Measurements from ENCODE around the gene TUBA1B. TPM values are rescaled to one million over a fixed set of nuclear protein-coding genes. Genes with fewer than 3 reads are reported as not detected.
A peak's percentile ranks its signal among the peaks of the same experiment; 100 is the strongest.

TUBA1B gene
- total and polyA plus RNA-seq, 2 donors from 2014 or later: 533 to 537 TPM

GRCh38 chr12:49126852-49127763 lies 4.1 kb downstream of the TUBA1B start:
- Histone ChIP-seq H3K9me3 (ENCODE audit: control insufficient read depth in 2 of 3, insufficient read depth in 1 of 3, low read length in 3 of 3) (no peaks in the 10 kb centered on the region), H3K9ac (ENCODE audit: low read length in 3 of 3) (no peak overlapping the region), H3K36me3 (ENCODE audit: control insufficient read depth in 2 of 3, insufficient read depth in 3 of 3, low read length in 3 of 3) (peaks cover 10 to 27% (median 11%) of the 10 kb centered on the region in 3 donors), H3K4me1 (ENCODE audit: control insufficient read depth in 2 of 3, insufficient read depth in 2 of 3, low read depth in 1 of 3, low read length in 3 of 3) (peaks cover 0 to 13% (median 5%) of the 10 kb centered on the region in 3 donors), H3K27ac (ENCODE audit: low read depth in 2 of 2, low read length in 2 of 2) (no peak overlapping the region), H3K27me3 (ENCODE audit: control insufficient read depth, insufficient read depth, low read length) (no peaks in the 10 kb centered on the region), H3K4me3 (ENCODE audit: low read length in 3 of 3) (no peak overlapping the region)
- FAIRE-seq: no peak
- TF ChIP-seq, protein P1, sequence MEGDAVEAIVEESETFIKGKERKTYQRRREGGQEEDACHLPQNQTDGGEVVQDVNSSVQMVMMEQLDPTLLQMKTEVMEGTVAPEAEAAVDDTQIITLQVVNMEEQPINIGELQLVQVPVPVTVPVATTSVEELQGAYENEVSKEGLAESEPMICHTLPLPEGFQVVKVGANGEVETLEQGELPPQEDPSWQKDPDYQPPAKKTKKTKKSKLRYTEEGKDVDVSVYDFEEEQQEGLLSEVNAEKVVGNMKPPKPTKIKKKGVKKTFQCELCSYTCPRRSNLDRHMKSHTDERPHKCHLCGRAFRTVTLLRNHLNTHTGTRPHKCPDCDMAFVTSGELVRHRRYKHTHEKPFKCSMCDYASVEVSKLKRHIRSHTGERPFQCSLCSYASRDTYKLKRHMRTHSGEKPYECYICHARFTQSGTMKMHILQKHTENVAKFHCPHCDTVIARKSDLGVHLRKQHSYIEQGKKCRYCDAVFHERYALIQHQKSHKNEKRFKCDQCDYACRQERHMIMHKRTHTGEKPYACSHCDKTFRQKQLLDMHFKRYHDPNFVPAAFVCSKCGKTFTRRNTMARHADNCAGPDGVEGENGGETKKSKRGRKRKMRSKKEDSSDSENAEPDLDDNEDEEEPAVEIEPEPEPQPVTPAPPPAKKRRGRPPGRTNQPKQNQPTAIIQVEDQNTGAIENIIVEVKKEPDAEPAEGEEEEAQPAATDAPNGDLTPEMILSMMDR (IDR thresholded peaks at IDR 0.05; ENCODE audit: borderline replicate concordance, extremely low read depth, insufficient read depth): no peak
- DNase-seq: no peak
- intact Hi-C loops (cut with DNase I): loop anchor here (10.0 kb wide), 1 partner anchor 62 kb away; the partner anchor contains the start of genes KMT2D and RHEBL1

DNA sequence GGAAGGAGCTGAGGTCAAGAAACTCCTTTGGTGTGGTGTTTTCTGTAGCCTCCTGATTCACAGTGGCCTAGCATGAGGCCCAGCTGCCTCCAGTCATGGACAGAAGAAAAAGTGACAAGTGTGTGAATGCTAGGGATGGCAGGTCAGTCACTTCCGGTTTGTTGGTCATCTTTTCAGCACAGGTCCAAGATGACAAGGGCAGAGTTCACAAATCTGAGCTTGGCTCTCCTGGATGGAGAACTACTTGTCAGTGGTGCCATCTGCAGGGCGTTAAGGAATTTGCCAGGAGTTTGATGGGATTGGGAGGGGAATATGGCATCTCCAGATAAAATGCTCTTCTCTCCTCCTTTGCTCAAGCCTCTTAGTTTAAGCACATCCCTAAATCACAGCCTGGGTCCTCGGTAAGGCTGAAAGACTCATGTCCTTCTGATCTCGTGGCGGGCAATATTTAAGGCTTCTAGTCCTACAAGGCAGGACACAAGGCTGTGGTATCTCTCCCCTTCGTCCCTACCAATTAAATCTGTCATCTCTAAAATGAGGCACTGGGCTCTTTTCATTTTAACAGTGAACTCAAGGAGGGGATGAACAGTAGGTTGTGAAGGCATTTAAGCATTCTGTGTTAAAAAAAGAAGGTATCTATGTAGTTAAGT lies 10.0 kb downstream of the TUBA1B start:
- FAIRE-seq (no peak), DNase-seq (peak in 3 of 5 donors; percentile 24 to 80 (median 57))
- intact Hi-C loops (cut with DNase I): loop anchor here (10.0 kb wide), 1 partner anchor 56 kb away; the partner anchor contains the start of genes KMT2D and RHEBL1

GRCh38 chr12:49111206-49111605 lies 20.0 kb downstream of the TUBA1B start:
- DNase-seq (no peak), FAIRE-seq (no peak)
- TF ChIP-seq, protein P1 (IDR thresholded peaks at IDR 0.05; ENCODE audit: borderline replicate concordance, extremely low read depth, insufficient read depth): no peak
- no peaks in the 10 kb centered on the region for H3K27me3 ChIP-seq (ENCODE audit: control insufficient read depth, insufficient read depth, low read length)
- peaks cover 0 to 8% (median 7%) of the 10 kb centered on the region in 3 donors for H3K36me3 ChIP-seq (ENCODE audit: control insufficient read depth in 2 of 3, insufficient read depth in 3 of 3, low read length in 3 of 3)
- H3K4me3 ChIP-seq (ENCODE audit: low read length in 3 of 3): peak overlapping the region; percentile 78 to 95 (median 79)
- H3K27ac ChIP-seq (ENCODE audit: low read depth in 2 of 2, low read length in 2 of 2): peak overlapping the region; percentile 24 to 98
- H3K9ac ChIP-seq (ENCODE audit: low read length in 3 of 3): peak overlapping the region in 2 of 3 donors; percentile 58 to 99
- intact Hi-C loops (cut with DNase I): no loop called here
- no peaks in the 10 kb centered on the region for H3K9me3 ChIP-seq (ENCODE audit: control insufficient read depth in 2 of 3, insufficient read depth in 1 of 3, low read length in 3 of 3)
- peaks cover 3 to 11% (median 10%) of the 10 kb centered on the region in 3 donors for H3K4me1 ChIP-seq (ENCODE audit: control insufficient read depth in 2 of 3, insufficient read depth in 2 of 3, low read depth in 1 of 3, low read length in 3 of 3)

More for the DNA sequence above, 10.0 kb downstream of the TUBA1B start:
- no peaks in the 10 kb centered on the region for H3K27me3 ChIP-seq (ENCODE audit: control insufficient read depth, insufficient read depth, low read length)
- no peaks in the 10 kb centered on the region for H3K4me1 ChIP-seq (ENCODE audit: control insufficient read depth in 2 of 3, insufficient read depth in 2 of 3, low read depth in 1 of 3, low read length in 3 of 3)
- H3K27ac ChIP-seq (ENCODE audit: low read depth in 2 of 2, low read length in 2 of 2): no peak overlapping the region
- no peaks in the 10 kb centered on the region for H3K9me3 ChIP-seq (ENCODE audit: control insufficient read depth in 2 of 3, insufficient read depth in 1 of 3, low read length in 3 of 3)
- no peak overlapping the region for H3K9ac ChIP-seq (ENCODE audit: low read length in 3 of 3)
- TF ChIP-seq, protein P1 (IDR thresholded peaks at IDR 0.05; ENCODE audit: borderline replicate concordance, extremely low read depth, insufficient read depth): peak; percentile 64
- H3K4me3 ChIP-seq (ENCODE audit: low read length in 3 of 3): no peak overlapping the region
- H3K36me3 ChIP-seq (ENCODE audit: control insufficient read depth in 2 of 3, insufficient read depth in 3 of 3, low read length in 3 of 3): no peaks in the 10 kb centered on the region
